ENCODE results near the gene DRC7.
"Not testable (repeated sequence)": the region's sequence is repeated elsewhere in the genome, so short reads cannot be mapped to it uniquely, and the experiment has no call there.

DRC7 gene

GRCh38 chr16:57711993-57712392, 17.4 kb downstream of the DRC7 start:
- DNase-seq (ENCODE audit: low spot score): no peak

- DNase-seq (ENCODE audit: low spot score): not testable (repeated sequence)
Measured at GRCh38 chr16:57712569-57712968, 18.0 kb downstream of the DRC7 start.

- DNase-seq (ENCODE audit: low spot score): no peak
Measured at GRCh38 chr16:57713596-57713995, 19.0 kb downstream of the DRC7 start.

GRCh38 chr16:57714047-57714446, 19.4 kb downstream of the DRC7 start:
- DNase-seq (ENCODE audit: low spot score): no peak

GRCh38 chr16:57720142-57720575, 25.6 kb downstream of the DRC7 start:
- DNase-seq (ENCODE audit: low spot score): peak; percentile 41

GRCh38 chr16:57721356-57722209, 27.0 kb downstream of the DRC7 start:
- DNase-seq (ENCODE audit: low spot score): no peak

- no peak for DNase-seq (ENCODE audit: low spot score)
Measured at GRCh38 chr16:57722210-57722499, 27.5 kb downstream of the DRC7 start.

GRCh38 chr16:57722651-57723050, 28.0 kb downstream of the DRC7 start:
- DNase-seq (ENCODE audit: low spot score): no peak

- no peak for DNase-seq (ENCODE audit: low spot score)
Measured at GRCh38 chr16:57723170-57723569, 28.6 kb downstream of the DRC7 start.

- DNase-seq (ENCODE audit: low spot score): no peak
Measured at GRCh38 chr16:57724531-57724930, 29.9 kb downstream of the DRC7 start.

- DNase-seq (ENCODE audit: low spot score): no peak
Measured at GRCh38 chr16:57725151-57725550, 30.5 kb downstream of the DRC7 start.

- no peak for DNase-seq (ENCODE audit: low spot score)
Measured at GRCh38 chr16:57725554-57725953, 30.9 kb downstream of the DRC7 start.

- DNase-seq (ENCODE audit: low spot score): no peak
Measured at GRCh38 chr16:57725976-57726375, 31.4 kb downstream of the DRC7 start.

- DNase-seq (ENCODE audit: low spot score): no peak
Measured at GRCh38 chr16:57726433-57726947, 31.9 kb downstream of the DRC7 start.

GRCh38 chr16:57727610-57728009, 33.0 kb downstream of the DRC7 start:
- DNase-seq (ENCODE audit: low spot score): no peak

GRCh38 chr16:57728336-57729181, 34.0 kb downstream of the DRC7 start:
- no peak for DNase-seq (ENCODE audit: low spot score)

- DNase-seq (ENCODE audit: low spot score): no peak
Measured at GRCh38 chr16:57729182-57729484, 34.5 kb downstream of the DRC7 start.

GRCh38 chr16:57729852-57730251, 35.2 kb downstream of the DRC7 start:
- DNase-seq (ENCODE audit: low spot score): not testable (repeated sequence)

GRCh38 chr16:57730771-57731730, 36.4 kb downstream of the DRC7 start:
- no peak for DNase-seq (ENCODE audit: low spot score)

- DNase-seq (ENCODE audit: low spot score): no peak
Measured at GRCh38 chr16:57732037-57732436, 37.4 kb downstream of the DRC7 start.

GRCh38 chr16:57732714-57733113, 38.1 kb downstream of the DRC7 start:
- no peak for DNase-seq (ENCODE audit: low spot score)

- no peak for DNase-seq (ENCODE audit: low spot score)
Measured at GRCh38 chr16:57734308-57734924, 39.8 kb downstream of the DRC7 start.

All from pons (tissue), 1 donor.